DOHH2 (cell line): ENCODE results near the gene TEX51.
A peak's percentile ranks its signal among the peaks of the same experiment; 100 is the strongest.

Source experiments
- H3F3A ChIP-seq: fragments of 200-600 bp; sonication (generic), shearing (Covaris generic); 2 replicates; pipeline ENCODE4 v1.6.0; 2016; ENCODE audit warnings: antibody characterized with exemption, mild to moderate bottlenecking; ENCODE audit not compliant: control insufficient read depth, insufficient read depth
- H3K27ac ChIP-seq: fragments of 200-600 bp; sonication (generic); 2 replicates; pipeline ENCODE4 v1.5.1; 2014; ENCODE audit warnings: low read depth, mild to moderate bottlenecking, low read length, moderate library complexity
- H3K27me3 ChIP-seq: fragments of 200-600 bp; sonication (generic); 2 replicates; pipeline ENCODE4 v1.6.1; 2014; ENCODE audit warnings: mild to moderate bottlenecking, low read length, mixed read lengths; ENCODE audit not compliant: control insufficient read depth
- H3K36me3 ChIP-seq: fragments of 200-600 bp; sonication (generic); 2 replicates; pipeline ENCODE4 v1.6.1; 2014; ENCODE audit warnings: mild to moderate bottlenecking, low read length, moderate library complexity, mixed read lengths; ENCODE audit not compliant: control insufficient read depth
- H3K4me1 ChIP-seq: fragments of 200-600 bp; sonication (generic); 2 replicates; pipeline ENCODE4 v1.6.1; 2014; ENCODE audit warnings: mild to moderate bottlenecking, low read length, mixed read lengths; ENCODE audit not compliant: control insufficient read depth
- H3K4me2 ChIP-seq: fragments of 200-600 bp; sonication (generic); 2 replicates; pipeline ENCODE4 v1.6.0; 2014; ENCODE audit warnings: mild to moderate bottlenecking, low read length, moderate library complexity
- H3K4me3 ChIP-seq: fragments of 200-600 bp; sonication (generic); 2 replicates; pipeline ENCODE4 v1.5.1; 2014; ENCODE audit warnings: mild to moderate bottlenecking, low read length, mixed read lengths
- H3K79me2 ChIP-seq: fragments of 200-600 bp; sonication (generic); 2 replicates; pipeline ENCODE4 v1.6.1; 2014; ENCODE audit warnings: mild to moderate bottlenecking, low read length, mixed read lengths; ENCODE audit not compliant: control insufficient read depth
- H3K9me2 ChIP-seq: fragments of 200-600 bp; sonication (generic); replicated peaks from 2 replicates; pipeline ENCODE4 v1.6.1; 2014; ENCODE audit warnings: mild to moderate bottlenecking, low read length, mixed read lengths; ENCODE audit not compliant: control insufficient read depth
- H3K9me3 ChIP-seq: fragments of 200-600 bp; sonication (generic); 2 replicates; pipeline ENCODE4 v1.6.1; 2014; ENCODE audit warnings: antibody characterized with exemption, low read length, mixed read lengths; ENCODE audit not compliant: control insufficient read depth, insufficient read depth
- H4K20me1 ChIP-seq: fragments of 200-600 bp; sonication (generic); 2 replicates; pipeline ENCODE4 v1.6.0; 2014; ENCODE audit warnings: low read depth, mild to moderate bottlenecking, antibody characterized with exemption, low read length, moderate library complexity; ENCODE audit not compliant: control insufficient read depth, insufficient read depth
- CTCF ChIP-seq: fragments of 200-600 bp; sonication (generic); IDR thresholded peaks from one replicate; pipeline ENCODE4 v1.5.1; 2014; ENCODE audit warnings: antibody characterized with exemption, mild to moderate bottlenecking, low read depth, low read length; ENCODE audit not compliant: poor library complexity, severe bottlenecking
- EZH2phosphoT487 ChIP-seq: fragments of 200-600 bp; sonication (generic); IDR thresholded peaks from 2 replicates; pipeline ENCODE4 v1.6.1; 2017; ENCODE audit warnings: borderline replicate concordance, mild to moderate bottlenecking, antibody characterized with exemption, low read length, moderate library complexity, mixed read lengths

The TEX51 gene

GRCh38 chr2:126886211-126886915 is 12.3 kb upstream of the TEX51 start:
- Histone ChIP-seq H3K36me3 (no peaks in the 10 kb centered on the region), H3K4me2 (peak overlapping the region; percentile 47), H3K9me2 (no peaks in the 10 kb centered on the region), H3K27me3 (no peaks in the 10 kb centered on the region), H3K9me3 (no peaks in the 10 kb centered on the region), H3K27ac (no peak overlapping the region), H3K4me1 (peaks cover 17% of the 10 kb centered on the region), H3F3A (no peaks in the 10 kb centered on the region), H3K4me3 (peak overlapping the region; percentile 34; the same call in 1 of the 2 replicates), H3K79me2 (no peaks in the 10 kb centered on the region), H4K20me1 (no peaks in the 10 kb centered on the region)
- peak; percentile 79 for TF ChIP-seq CTCF
- no peak for TF ChIP-seq EZH2phosphoT487

- no peaks in the 10 kb centered on the region for H4K20me1 ChIP-seq
- H3K36me3 ChIP-seq = no peaks in the 10 kb centered on the region
- no peaks in the 10 kb centered on the region for H3K9me2 ChIP-seq
- H3K9me3 ChIP-seq = no peaks in the 10 kb centered on the region
- H3K79me2 ChIP-seq = no peaks in the 10 kb centered on the region
- H3K4me2 ChIP-seq = no peak overlapping the region
- H3K27ac ChIP-seq = no peak overlapping the region
- H3K27me3 ChIP-seq = no peaks in the 10 kb centered on the region
- H3K4me1 ChIP-seq = peaks cover 17% of the 10 kb centered on the region
- no peaks in the 10 kb centered on the region for H3F3A ChIP-seq
- no peak overlapping the region for H3K4me3 ChIP-seq
- TF ChIP-seq EZH2phosphoT487 (no peak), CTCF (no peak)
Measured at GRCh38 chr2:126886916-126887280, 11.8 kb upstream of the TEX51 start.

GRCh38 chr2:126887506-126887905 is 11.2 kb upstream of the TEX51 start:
- no peaks in the 10 kb centered on the region for H3K27me3 ChIP-seq
- H3K36me3 ChIP-seq = no peaks in the 10 kb centered on the region
- H4K20me1 ChIP-seq = no peaks in the 10 kb centered on the region
- H3K9me3 ChIP-seq = no peaks in the 10 kb centered on the region
- no peak overlapping the region for H3K27ac ChIP-seq
- no peak for TF ChIP-seq EZH2phosphoT487
- no peak for TF ChIP-seq CTCF
- no peaks in the 10 kb centered on the region for H3F3A ChIP-seq
- no peak overlapping the region for H3K4me3 ChIP-seq
- no peaks in the 10 kb centered on the region for H3K9me2 ChIP-seq
- H3K4me2 ChIP-seq = no peak overlapping the region
- H3K4me1 ChIP-seq = peaks cover 17% of the 10 kb centered on the region
- H3K79me2 ChIP-seq = no peaks in the 10 kb centered on the region
